Inflammatory macrophage (primary cell): ENCODE results near the gene AMELX.

Experiments
- DNase-seq, 2 donors: peaks; one replicate each; pipeline ENCODE4 v3.0.0-alpha.2; 2020 to 2022
- total RNA-seq, 18 experiments: gene quantifications; one replicate each; lab custom pipeline; 2026; ENCODE audit warnings: mixed read lengths in 6 of 18, inconsistent platforms in 2 of 18; lab: John Stamatoyannopoulos, UW

AMELX gene
- 0 reads per million in 18 experiments for total RNA-seq

- no peak for DNase-seq
Observed at GRCh38 chrX:11293113-11293512, at the start of gene AMELX. AMELX (plus strand) TSS chrX:11293413; CDS start chrX:11294789, 1,376 bp downstream.

GRCh38 chrX:11244636-11245035 lies 48.6 kb upstream of the AMELX start:
- DNase-seq: no peak

GRCh38 chrX:11254417-11255109 lies 38.6 kb upstream of the AMELX start:
- DNase-seq: peak in 1 of 2 donors; percentile 6

DNA sequence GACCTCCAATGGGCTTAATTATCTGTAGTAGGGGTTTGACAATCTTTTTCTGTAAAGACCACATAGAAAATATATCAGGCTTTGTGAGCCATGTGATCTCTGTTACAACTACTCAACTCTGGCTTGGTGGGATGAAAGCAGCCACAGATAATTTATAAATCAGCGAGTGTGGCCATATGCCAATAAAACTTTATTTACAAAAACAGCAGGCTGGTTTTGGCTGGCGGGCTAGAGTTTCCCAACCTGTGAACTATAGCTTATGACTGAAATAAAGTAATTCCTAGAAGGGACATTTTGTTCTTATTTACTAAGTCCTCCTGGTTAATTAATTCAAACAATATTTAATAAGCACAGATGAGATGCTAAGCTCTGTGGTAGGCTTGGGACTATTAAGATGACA lies 35.9 kb upstream of the AMELX start:
- DNase-seq: no peak

- DNase-seq: no peak
Observed at GRCh38 chrX:11257711-11258110, 35.5 kb upstream of the AMELX start.

DNA sequence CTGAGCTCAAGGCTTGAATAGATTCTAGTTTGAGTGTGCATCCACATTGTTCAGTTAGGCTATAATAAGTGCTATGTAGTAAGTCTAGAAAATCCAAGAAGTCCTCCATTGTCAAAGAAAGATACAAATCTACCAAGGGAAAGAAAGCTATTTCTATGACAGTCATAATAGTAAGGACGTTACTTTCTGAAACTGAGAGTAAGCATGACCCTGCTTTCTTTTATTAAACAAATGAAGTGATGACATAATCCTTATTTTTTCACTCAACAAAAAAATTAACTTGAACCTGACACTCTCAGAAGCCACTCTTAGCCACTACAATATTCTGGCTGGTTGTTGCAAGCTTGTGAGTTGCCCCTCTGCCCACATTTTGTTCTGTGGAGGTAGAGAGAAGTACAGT lies 33.8 kb upstream of the AMELX start:
- DNase-seq: no peak

DNA sequence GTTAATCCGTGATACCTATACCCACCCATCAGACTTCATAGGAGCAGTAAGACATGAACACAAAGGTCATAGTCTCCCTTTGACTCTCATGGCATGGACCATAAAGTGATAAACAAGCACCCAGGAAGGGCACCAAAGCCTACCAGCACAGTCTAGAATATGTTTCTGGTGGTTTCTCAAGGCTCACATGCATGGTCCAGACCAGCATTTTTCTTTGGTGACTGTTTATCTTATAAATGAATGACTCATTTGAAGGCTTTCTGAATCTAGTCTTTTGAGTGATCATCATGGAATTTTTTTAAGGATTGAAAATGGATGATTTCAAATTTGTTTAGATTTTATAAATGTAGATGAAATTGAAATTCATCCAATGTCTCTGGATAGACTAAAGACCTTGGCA lies 32.0 kb upstream of the AMELX start:
- DNase-seq: no peak

GRCh38 chrX:11264925-11265324 lies 28.3 kb upstream of the AMELX start:
- DNase-seq: no peak

GRCh38 chrX:11265352-11265751 lies 27.9 kb upstream of the AMELX start:
- no peak for DNase-seq

- DNase-seq: no peak
Observed at GRCh38 chrX:11266573-11267003, 26.6 kb upstream of the AMELX start.

DNA sequence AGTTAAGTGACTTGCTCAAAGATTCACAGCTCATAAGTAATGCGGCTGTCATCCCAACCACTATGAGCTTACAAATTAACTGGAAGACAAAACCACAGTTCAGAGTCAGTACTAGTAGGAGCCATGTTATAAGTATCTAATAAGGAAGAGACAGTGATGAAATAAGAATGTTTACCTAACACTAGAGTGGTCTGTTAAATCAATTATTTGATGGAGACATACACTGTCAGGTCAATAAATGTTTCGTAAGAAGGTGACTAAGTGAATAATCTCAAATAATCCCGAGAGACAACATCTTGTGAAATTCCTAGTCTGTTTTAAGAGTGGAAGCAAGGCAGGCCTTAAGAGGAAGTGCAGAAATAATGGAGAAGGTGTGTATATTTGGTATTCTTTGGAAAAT lies 25.8 kb upstream of the AMELX start:
- no peak for DNase-seq

GRCh38 chrX:11269006-11269405 lies 24.2 kb upstream of the AMELX start:
- DNase-seq: peak; percentile 25 to 26

- no peak for DNase-seq
Observed at GRCh38 chrX:11269996-11270395, 23.2 kb upstream of the AMELX start.

GRCh38 chrX:11272290-11272689 lies 20.9 kb upstream of the AMELX start:
- DNase-seq: no peak

DNA sequence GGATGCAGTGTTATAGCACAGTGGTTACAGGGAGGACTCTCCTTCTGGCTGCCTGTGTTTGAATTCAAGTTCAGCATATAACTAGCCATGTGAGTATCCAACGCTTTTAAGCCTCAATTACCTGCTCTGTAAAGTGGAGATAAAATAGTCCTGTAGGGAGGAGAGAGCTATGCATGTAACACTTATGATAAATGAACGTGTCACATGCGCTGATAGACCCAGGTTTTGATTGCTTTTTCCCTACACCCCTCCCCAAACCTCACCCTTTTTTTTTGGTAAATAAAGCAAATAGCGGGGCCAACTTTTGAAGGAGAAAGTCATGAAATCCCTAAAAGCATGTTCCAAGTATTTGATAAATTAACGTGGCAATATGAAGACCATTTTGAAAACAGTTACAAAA lies 20.4 kb upstream of the AMELX start:
- DNase-seq: no peak

- DNase-seq: no peak
Observed at GRCh38 chrX:11273544-11273943, 19.7 kb upstream of the AMELX start.

GRCh38 chrX:11282043-11282442 lies 11.2 kb upstream of the AMELX start:
- DNase-seq: no peak

DNA sequence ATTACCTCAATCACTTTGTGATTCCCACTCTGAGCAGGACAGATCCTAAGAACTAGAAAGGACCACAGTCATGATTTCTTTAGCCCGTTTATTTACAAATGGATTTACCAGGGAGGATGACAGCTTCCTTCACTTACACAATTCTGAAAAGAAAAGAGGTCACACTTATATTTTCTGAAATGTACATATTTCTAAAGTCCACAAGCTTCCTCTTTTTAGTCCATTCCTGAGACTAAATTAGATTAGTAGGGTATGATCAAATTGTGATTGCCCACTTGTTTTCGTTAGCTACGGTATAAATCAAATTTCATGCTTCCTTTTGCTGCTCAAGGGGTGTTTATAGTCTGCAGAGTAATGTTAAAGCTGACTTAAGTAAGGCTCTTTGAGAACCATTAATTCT lies 7.6 kb upstream of the AMELX start:
- peak; percentile 1 to 48 for DNase-seq

DNA sequence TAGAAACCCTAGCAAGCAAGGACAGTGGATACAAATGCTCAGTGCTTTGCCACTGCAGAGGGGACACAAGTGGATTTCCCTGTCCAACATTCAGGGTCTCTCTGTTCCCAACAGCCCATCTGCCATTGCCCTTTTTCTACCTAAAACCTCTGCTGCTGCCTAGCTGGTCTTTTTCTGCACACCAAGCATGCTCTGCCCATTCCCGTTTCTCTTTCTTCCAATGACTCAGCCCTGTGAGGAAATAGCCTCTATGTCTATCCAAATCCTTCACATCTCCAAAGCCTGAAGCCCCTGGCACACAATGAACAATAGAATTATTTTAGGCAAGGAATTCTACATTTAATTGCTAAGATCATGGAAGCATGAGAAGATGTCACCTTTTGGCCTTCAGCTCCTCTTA lies 5.7 kb upstream of the AMELX start:
- DNase-seq: no peak

- no peak for DNase-seq
Observed at GRCh38 chrX:11290416-11291102, 2.7 kb upstream of the AMELX start.

DNA sequence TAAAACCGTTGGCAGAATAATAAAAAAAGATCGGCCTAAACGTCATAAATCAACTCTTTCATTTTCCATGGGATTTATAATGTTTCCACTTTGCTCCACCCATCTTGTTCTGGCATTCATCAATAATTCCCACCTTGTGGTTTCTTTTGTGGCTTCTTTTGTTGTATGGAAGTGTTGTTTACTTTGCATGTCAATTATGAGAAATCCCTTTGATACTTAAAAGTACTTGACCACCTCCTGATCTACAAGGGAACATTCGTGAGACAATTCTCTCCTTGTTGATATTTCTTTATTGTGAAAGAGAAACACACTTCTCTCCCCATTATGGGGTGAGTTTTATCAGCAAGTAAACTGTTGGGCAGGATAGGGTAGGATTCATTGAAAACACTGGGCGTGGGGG lies 2.8 kb downstream of the AMELX start:
- DNase-seq: no peak

DNA sequence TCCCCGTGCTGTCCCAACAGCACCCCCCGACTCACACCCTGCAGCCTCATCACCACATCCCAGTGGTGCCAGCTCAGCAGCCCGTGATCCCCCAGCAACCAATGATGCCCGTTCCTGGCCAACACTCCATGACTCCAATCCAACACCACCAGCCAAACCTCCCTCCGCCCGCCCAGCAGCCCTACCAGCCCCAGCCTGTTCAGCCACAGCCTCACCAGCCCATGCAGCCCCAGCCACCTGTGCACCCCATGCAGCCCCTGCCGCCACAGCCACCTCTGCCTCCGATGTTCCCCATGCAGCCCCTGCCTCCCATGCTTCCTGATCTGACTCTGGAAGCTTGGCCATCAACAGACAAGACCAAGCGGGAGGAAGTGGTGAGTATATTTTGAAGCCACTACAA lies 5.4 kb downstream of the AMELX start:
- no peak for DNase-seq

DNA sequence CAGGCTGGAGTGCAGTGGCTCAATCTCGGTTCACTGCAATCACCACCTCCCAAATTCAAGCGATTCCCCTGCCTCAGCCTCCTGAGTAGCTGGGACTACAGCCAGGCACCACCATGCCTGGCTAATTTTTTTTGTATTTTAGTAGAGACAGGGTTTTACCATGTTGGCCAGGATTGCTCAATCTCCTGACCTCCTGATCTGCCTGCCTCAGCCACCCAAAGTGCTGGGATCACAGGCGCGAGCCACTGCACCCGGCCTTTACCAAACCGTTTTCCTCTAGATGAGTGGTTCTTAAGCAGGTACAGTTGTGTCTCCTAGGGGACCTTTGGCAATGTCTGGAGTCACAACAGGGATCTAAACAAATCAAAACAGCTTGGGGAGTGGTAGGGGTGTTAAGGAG lies 11.6 kb downstream of the AMELX start:
- DNase-seq: no peak

GRCh38 chrX:11305641-11306040 lies 12.4 kb downstream of the AMELX start:
- no peak for DNase-seq
